Measurements from ENCODE around the gene C11orf21. TPM values are rescaled to one million over a fixed set of nuclear protein-coding genes. Genes with fewer than 3 reads are reported as not detected.
"Not testable (repeated sequence)": the region's sequence is repeated elsewhere in the genome, so short reads cannot be mapped to it uniquely, and the experiment has no call there.

Gene C11orf21
- total RNA-seq, 1 donor from 2014 or later: 0.51 TPM

DNA sequence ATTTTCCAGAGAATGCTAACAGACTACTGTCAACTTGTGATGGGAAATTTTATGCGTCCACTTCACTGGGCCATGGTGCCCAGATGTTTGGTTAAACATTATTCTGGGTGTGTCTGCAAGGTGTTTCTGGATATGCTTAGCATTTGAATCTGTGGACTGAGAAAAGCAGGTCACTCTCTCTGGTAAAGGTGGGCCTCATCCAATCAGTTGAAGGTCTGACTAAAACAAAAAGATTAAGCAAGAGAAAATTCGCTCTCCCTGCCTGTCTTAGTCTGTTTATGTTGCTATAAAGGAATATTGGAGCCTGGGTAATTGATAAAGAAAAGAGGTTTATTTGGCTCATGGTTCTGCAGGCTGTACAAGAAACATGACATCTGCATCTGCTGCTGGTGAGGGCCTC lies 43.3 kb upstream of the C11orf21 start:
- Mint-ChIP-seq H3K27ac (no peak overlapping the region), H3K4me3 (no peak overlapping the region), H3K27me3 (peaks cover 14% of the 10 kb centered on the region), H3K36me3 (no peaks in the 10 kb centered on the region), H3K9me3 (peaks cover 8% of the 10 kb centered on the region), H3K4me1 (ENCODE audit: unreplicated experiment) (no peaks in the 10 kb centered on the region)
- DNase-seq (ENCODE audit: extremely low spot score, unreplicated experiment): no peak
- TF ChIP-seq, protein P1, sequence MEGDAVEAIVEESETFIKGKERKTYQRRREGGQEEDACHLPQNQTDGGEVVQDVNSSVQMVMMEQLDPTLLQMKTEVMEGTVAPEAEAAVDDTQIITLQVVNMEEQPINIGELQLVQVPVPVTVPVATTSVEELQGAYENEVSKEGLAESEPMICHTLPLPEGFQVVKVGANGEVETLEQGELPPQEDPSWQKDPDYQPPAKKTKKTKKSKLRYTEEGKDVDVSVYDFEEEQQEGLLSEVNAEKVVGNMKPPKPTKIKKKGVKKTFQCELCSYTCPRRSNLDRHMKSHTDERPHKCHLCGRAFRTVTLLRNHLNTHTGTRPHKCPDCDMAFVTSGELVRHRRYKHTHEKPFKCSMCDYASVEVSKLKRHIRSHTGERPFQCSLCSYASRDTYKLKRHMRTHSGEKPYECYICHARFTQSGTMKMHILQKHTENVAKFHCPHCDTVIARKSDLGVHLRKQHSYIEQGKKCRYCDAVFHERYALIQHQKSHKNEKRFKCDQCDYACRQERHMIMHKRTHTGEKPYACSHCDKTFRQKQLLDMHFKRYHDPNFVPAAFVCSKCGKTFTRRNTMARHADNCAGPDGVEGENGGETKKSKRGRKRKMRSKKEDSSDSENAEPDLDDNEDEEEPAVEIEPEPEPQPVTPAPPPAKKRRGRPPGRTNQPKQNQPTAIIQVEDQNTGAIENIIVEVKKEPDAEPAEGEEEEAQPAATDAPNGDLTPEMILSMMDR (conservative IDR thresholded peaks at IDR 0.05): no peak

DNA sequence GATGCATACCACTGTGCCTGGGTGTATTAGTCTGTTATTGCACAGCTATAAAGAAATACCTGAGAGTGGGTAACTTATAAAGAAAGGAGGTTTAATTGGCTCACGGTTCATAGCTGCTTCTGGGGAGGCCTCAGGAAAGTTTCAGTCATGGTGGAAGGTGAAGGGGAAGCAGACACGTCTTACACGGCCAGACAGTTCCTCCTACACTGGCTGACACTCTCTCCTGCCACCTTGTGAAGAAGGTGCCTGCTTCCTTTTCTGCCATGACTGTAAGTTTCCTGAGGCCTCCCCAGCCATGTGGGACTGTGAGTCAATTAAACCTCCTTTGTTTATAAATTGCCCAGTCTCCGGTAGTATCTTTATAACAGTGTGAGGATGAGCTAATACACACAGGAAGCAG lies 41.8 kb upstream of the C11orf21 start:
- Mint-ChIP-seq H3K4me3 (no peak overlapping the region), H3K27me3 (peaks cover 19% of the 10 kb centered on the region)

DNA sequence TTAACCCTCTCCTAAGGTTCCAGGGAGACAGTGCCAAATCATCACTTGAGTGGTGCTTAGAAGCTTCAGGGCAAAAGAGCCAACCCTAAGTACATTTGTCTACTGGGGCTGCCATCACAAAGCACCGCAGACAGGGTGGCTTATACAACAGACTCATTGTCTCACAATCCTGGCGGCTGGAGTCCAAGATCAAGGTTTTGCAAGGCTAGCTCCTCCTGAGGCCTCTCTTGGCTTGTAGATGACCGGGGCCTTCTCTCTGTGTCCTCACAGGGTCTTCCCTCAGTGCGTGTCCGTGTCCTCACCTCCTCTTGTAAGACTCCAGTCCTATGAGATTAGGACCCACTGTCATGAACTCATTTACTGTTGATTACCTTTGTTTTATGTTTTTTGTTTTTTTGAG lies 41.3 kb upstream of the C11orf21 start:
- DNase-seq (ENCODE audit: extremely low spot score, unreplicated experiment): no peak
- Mint-ChIP-seq H3K27ac (no peak overlapping the region), H3K36me3 (no peaks in the 10 kb centered on the region), H3K9me3 (no peaks in the 10 kb centered on the region), H3K4me1 (ENCODE audit: unreplicated experiment) (no peaks in the 10 kb centered on the region), H3K27me3 (peaks cover 23% of the 10 kb centered on the region), H3K4me3 (no peak overlapping the region)
- TF ChIP-seq, protein P1 (conservative IDR thresholded peaks at IDR 0.05): no peak

More for the DNA sequence above, 41.8 kb upstream of the C11orf21 start:
- Mint-ChIP-seq H3K9me3 (peaks cover under 1% of the 10 kb centered on the region), H3K36me3 (no peaks in the 10 kb centered on the region), H3K27ac (no peak overlapping the region), H3K4me1 (ENCODE audit: unreplicated experiment) (no peaks in the 10 kb centered on the region)
- no peak for DNase-seq (ENCODE audit: extremely low spot score, unreplicated experiment)
- TF ChIP-seq, protein P1 (conservative IDR thresholded peaks at IDR 0.05): no peak

DNA sequence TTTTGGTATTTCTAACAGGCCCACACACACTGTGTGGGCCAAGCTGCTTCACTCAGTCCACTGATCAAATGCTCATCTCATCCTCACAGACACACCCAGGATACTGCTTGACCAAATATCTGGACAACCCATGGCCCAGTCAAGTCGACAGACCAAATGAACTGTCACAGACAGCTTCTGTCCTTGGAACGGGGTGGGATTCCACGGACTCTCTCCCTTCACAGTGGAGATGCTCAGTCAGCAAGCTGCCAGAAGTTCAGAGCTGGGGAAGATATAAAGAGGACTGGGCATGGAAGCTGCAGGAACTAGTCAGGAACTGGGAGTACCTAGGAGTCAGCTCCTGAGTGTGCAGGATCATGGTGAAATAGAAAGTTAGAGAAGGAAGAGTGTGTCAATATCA lies 40.8 kb upstream of the C11orf21 start:
- H3K9me3 Mint-ChIP-seq: no peaks in the 10 kb centered on the region
- H3K4me3 Mint-ChIP-seq: no peak overlapping the region
- DNase-seq (ENCODE audit: extremely low spot score, unreplicated experiment): no peak
- peaks cover 27% of the 10 kb centered on the region for H3K27me3 Mint-ChIP-seq
- no peaks in the 10 kb centered on the region for H3K4me1 Mint-ChIP-seq (ENCODE audit: unreplicated experiment)
- H3K36me3 Mint-ChIP-seq: no peaks in the 10 kb centered on the region
- H3K27ac Mint-ChIP-seq: no peak overlapping the region
- TF ChIP-seq, protein P1 (conservative IDR thresholded peaks at IDR 0.05): no peak

DNA sequence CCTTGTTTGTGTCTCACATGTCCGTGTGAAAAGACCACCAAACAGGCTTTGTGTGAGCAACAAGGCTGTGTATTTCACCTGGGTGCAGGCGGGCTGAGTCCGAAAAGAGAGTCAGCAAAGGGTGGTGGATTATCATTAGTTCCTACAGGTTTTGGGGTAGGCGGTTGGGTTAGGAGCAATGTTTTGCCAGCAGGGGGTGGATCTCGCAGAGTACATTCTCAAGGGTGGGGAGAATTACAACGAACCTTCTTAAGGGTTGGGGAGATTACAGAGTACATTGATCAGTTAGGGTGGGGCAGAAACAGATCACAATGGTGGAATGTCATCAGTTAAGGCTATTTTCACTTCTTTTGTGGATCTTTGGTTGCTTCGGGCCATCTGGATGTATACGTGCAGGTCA lies 37.0 kb upstream of the C11orf21 start:
- not testable (repeated sequence) for H3K4me3 Mint-ChIP-seq; H3K4me1 Mint-ChIP-seq (ENCODE audit: unreplicated experiment); H3K36me3 Mint-ChIP-seq; DNase-seq (ENCODE audit: extremely low spot score, unreplicated experiment); H3K9me3 Mint-ChIP-seq; H3K27ac Mint-ChIP-seq
- H3K27me3 Mint-ChIP-seq: peaks cover 25% of the 10 kb centered on the region

DNA sequence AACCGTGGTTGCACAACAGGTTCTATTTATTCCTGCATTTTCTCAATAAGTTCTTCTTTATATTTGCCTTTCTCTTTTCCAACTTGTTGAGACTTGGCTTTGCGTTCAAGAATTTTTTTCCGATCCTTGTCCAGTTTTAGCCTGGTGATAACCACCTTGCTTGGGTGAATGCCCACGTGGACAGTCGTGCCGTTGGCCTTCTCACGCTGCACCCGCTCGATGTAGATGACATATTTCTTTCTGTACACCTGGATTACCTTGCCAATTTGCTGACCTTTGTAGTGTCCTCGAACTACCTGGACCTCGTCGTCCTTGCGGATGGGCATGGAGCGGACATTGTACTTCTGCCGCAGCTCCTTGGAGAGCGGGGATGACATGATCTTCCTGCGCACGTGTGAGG lies 33.6 kb upstream of the C11orf21 start:
- not testable (repeated sequence) for H3K4me3 Mint-ChIP-seq; H3K4me1 Mint-ChIP-seq (ENCODE audit: unreplicated experiment); H3K9me3 Mint-ChIP-seq; H3K27ac Mint-ChIP-seq; H3K36me3 Mint-ChIP-seq; DNase-seq (ENCODE audit: extremely low spot score, unreplicated experiment)
- H3K27me3 Mint-ChIP-seq: peaks cover 21% of the 10 kb centered on the region

DNA sequence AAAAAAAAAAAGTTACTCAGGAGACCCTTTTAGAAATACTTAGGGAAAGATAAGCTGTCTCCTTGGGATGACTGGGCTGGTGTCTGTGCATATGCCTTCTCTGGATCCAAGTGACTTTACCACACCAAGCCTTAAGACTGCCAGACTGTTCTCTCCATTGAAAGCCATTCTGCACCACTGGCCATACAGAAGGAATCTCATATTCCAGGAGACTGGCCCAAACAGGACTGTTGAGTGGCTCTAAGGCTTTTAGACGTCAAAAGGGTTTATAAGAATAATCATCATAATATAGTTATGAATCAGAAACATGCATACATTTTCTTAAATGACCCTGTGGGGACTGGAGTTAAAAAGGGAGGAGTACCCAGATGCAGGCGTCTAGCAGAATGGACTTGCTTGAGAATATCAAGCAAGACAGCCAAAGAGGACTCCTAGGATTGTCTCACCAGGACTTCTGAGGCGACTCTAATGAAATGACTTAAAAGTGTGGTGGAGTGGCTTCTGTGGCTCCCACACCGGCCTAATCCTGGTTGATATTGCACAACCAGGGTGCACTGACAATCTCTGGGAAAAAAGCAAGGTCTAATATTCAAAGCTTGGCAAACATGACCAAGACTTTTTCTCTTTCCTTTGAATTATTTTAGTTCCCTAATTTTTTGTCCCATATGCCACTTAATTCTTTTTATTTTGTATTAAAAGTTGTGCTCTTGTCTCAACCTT lies 31.9 kb upstream of the C11orf21 start:
- peaks cover 14% of the 10 kb centered on the region for H3K27me3 Mint-ChIP-seq
- H3K27ac Mint-ChIP-seq; DNase-seq (ENCODE audit: extremely low spot score, unreplicated experiment); H3K36me3 Mint-ChIP-seq; H3K4me3 Mint-ChIP-seq; H3K4me1 Mint-ChIP-seq (ENCODE audit: unreplicated experiment); H3K9me3 Mint-ChIP-seq: not testable (repeated sequence)

DNA sequence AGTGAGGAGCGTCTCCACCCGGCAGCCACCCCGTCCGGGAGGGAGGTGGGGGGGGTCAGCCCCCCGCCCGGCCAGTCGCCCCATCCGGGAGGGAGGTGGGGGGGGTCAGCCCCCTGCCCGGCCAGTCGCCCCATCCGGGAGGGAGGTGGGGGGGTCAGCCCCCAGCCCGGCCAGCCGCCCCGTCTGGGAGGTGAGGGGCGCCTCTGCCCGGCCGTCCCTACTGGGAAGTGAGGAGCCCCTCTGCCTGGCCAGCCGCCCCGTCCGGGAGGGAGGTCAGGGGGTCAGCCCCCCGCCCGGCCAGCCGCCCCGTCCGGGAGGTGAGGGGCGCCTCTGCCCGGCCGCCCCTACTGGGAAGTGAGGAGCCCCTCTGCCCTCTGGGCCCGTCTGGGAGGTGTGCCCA lies 30.9 kb upstream of the C11orf21 start:
- not testable (repeated sequence) for H3K27me3 Mint-ChIP-seq; H3K27ac Mint-ChIP-seq; DNase-seq (ENCODE audit: extremely low spot score, unreplicated experiment); H3K36me3 Mint-ChIP-seq; H3K9me3 Mint-ChIP-seq; H3K4me3 Mint-ChIP-seq; H3K4me1 Mint-ChIP-seq (ENCODE audit: unreplicated experiment)
